GM19455 (cell line): Measurements from ENCODE around the gene LRRC63.

Source experiments
- ATAC-seq: cut with Tn5 transposase; IDR thresholded peaks from one replicate; pipeline ENCODE4 v1.9.1; 2021; ENCODE audit not compliant: unreplicated experiment

The LRRC63 gene

GRCh38 chr13:46307554-46307953 is 95.8 kb downstream of the LRRC63 start:
- no peak for ATAC-seq

- ATAC-seq = no peak
These were observed 98.3 kb downstream of the LRRC63 start for GRCh38 chr13:46310066-46310465.

- ATAC-seq = no peak
These were observed 99.5 kb downstream of the LRRC63 start for GRCh38 chr13:46311217-46311616.

GRCh38 chr13:46313024-46313423 is 101.3 kb downstream of the LRRC63 start:
- no peak for ATAC-seq

- ATAC-seq = no peak
These were observed 101.9 kb downstream of the LRRC63 start for GRCh38 chr13:46313432-46314257.

- ATAC-seq = no peak
These were observed 102.9 kb downstream of the LRRC63 start for GRCh38 chr13:46314587-46314986.

- no peak for ATAC-seq
These were observed 103.3 kb downstream of the LRRC63 start for GRCh38 chr13:46315036-46315435.

GRCh38 chr13:46315491-46316075 is 103.9 kb downstream of the LRRC63 start:
- ATAC-seq = no peak

- no peak for ATAC-seq
These were observed 105.4 kb downstream of the LRRC63 start for GRCh38 chr13:46317120-46317519.

GRCh38 chr13:46318986-46319385 is 107.3 kb downstream of the LRRC63 start:
- ATAC-seq = no peak

GRCh38 chr13:46320406-46320805 is 108.7 kb downstream of the LRRC63 start:
- no peak for ATAC-seq

- ATAC-seq = no peak
These were observed 109.1 kb downstream of the LRRC63 start for GRCh38 chr13:46320821-46321220.

GRCh38 chr13:46321494-46322225 is 109.9 kb downstream of the LRRC63 start:
- ATAC-seq = no peak

- no peak for ATAC-seq
These were observed 113.2 kb downstream of the LRRC63 start for GRCh38 chr13:46324976-46325375.
